GM23338 (cell line): ENCODE measurements around the gene HOXD9. TPM values are rescaled to one million over a fixed set of nuclear protein-coding genes. Genes with fewer than 3 reads are reported as not detected.

Experiments
- ATAC-seq: fragments of 200-7000 bp; cut with Tn5 transposase; 3 replicates; pipeline ENCODE4 v1.9.1; 2020
- DNase-seq: peaks from one replicate; pipeline ENCODE4 v3.0.0-alpha.2; 2015; ENCODE audit warnings: low spot score
- H2AFZ ChIP-seq: fragments of 200-600 bp; sonication (generic); 2 replicates; pipeline ENCODE4 v1.8.0; 2016; ENCODE audit warnings: antibody characterized with exemption, mild to moderate bottlenecking, moderate library complexity
- H3F3A ChIP-seq: fragments of 200-600 bp; sonication (generic); replicated peaks from 2 replicates; pipeline ENCODE4 v1.8.0; 2017; ENCODE audit warnings: antibody characterized with exemption, mixed run types, low read depth
- H3K27ac ChIP-seq: fragments of 200-600 bp; sonication (generic); 2 replicates; pipeline ENCODE4 v1.6.1; 2016; ENCODE audit warnings: low read depth
- H3K27me3 ChIP-seq: fragments of 200-600 bp; sonication (generic); 2 replicates; pipeline ENCODE4 v1.8.0; 2016; ENCODE audit warnings: mild to moderate bottlenecking, mixed run types, moderate library complexity; ENCODE audit not compliant: insufficient read depth
- H3K36me3 ChIP-seq: fragments of 200-600 bp; sonication (generic); 2 replicates; pipeline ENCODE4 v1.8.0; 2016; ENCODE audit warnings: mild to moderate bottlenecking; ENCODE audit not compliant: insufficient read depth
- H3K4me1 ChIP-seq: fragments of 200-600 bp; sonication (generic); 2 replicates; pipeline ENCODE4 v1.8.0; 2016; ENCODE audit warnings: mild to moderate bottlenecking, moderate library complexity; ENCODE audit not compliant: insufficient read depth
- H3K4me2 ChIP-seq: fragments of 200-600 bp; sonication (generic); 2 replicates; pipeline ENCODE4 v1.7.1; 2017; ENCODE audit warnings: mixed run types
- H3K4me3 ChIP-seq: fragments of 200-600 bp; sonication (generic); 2 replicates; pipeline ENCODE4 v1.6.1; 2016; ENCODE audit warnings: mixed run types
- H3K79me2 ChIP-seq: fragments of 200-600 bp; sonication (generic); replicated peaks from 2 replicates; pipeline ENCODE4 v1.8.0; 2017; ENCODE audit warnings: mild to moderate bottlenecking; ENCODE audit not compliant: insufficient read depth
- H3K9me2 ChIP-seq: fragments of 200-600 bp; sonication (generic); 2 replicates; pipeline ENCODE4 v1.8.0; 2017; ENCODE audit not compliant: insufficient read depth
- H4K20me1 ChIP-seq: fragments of 200-600 bp; sonication (generic); replicated peaks from 2 replicates; pipeline ENCODE4 v1.8.0; 2017; ENCODE audit warnings: mild to moderate bottlenecking; ENCODE audit not compliant: insufficient read depth
- H3K27ac Mint-ChIP-seq: 2 replicates; pipeline ENCODE4 v1.8.0; 2020; ENCODE audit warnings: inconsistent platforms, mild to moderate bottlenecking, moderate library complexity, mixed read lengths
- H3K27me3 Mint-ChIP-seq: 3 replicates; pipeline ENCODE4 v1.8.0; 2022; ENCODE audit warnings: low read depth, mild to moderate bottlenecking, moderate library complexity, mixed read lengths, inconsistent platforms; ENCODE audit not compliant: insufficient read depth, poor library complexity
- H3K36me3 Mint-ChIP-seq: 3 replicates; pipeline ENCODE4 v1.8.0; 2021; ENCODE audit warnings: low read depth, mild to moderate bottlenecking, inconsistent platforms, moderate library complexity, mixed read lengths
- H3K4me1 Mint-ChIP-seq: 3 replicates; pipeline ENCODE4 v1.8.0; 2020; ENCODE audit warnings: mild to moderate bottlenecking, inconsistent platforms, mixed read lengths
- H3K4me3 Mint-ChIP-seq: 3 replicates; pipeline ENCODE4 v1.8.0; 2021; ENCODE audit warnings: moderate library complexity, mild to moderate bottlenecking, inconsistent platforms, mixed read lengths
- H3K9me3 Mint-ChIP-seq: 3 replicates; pipeline ENCODE4 v1.8.0; 2020; ENCODE audit warnings: moderate library complexity, mild to moderate bottlenecking, inconsistent platforms, mixed read lengths
- CTCF ChIP-seq, 2 experiments: fragments of 200-600 bp in 1 of 2; sonication (generic) in 1 of 2; conservative IDR thresholded peaks; 2 replicates each; pipeline versions ENCODE4 v1.5.1 to v1.6.1; 2016 to 2017; ENCODE audit warnings: antibody characterized with exemption in 2 of 2, low read depth in 2 of 2, mild to moderate bottlenecking in 2 of 2, moderate library complexity in 1 of 2
- EZH2 ChIP-seq: fragments of 200-600 bp; sonication (generic); IDR thresholded peaks from one replicate; pipeline ENCODE4 v1.8.0; 2017; ENCODE audit warnings: antibody characterized with exemption, mild to moderate bottlenecking, low read depth; ENCODE audit not compliant: unreplicated experiment
- EZH2phosphoT487 ChIP-seq: fragments of 200-600 bp; sonication (generic); IDR thresholded peaks from one replicate; pipeline ENCODE4 v1.8.1; 2018; ENCODE audit warnings: antibody characterized with exemption; ENCODE audit not compliant: unreplicated experiment
- JUNB ChIP-seq: IDR thresholded peaks from one replicate; pipeline ENCODE4 v1.6.1; 2016; ENCODE audit warnings: antibody characterized with exemption; ENCODE audit not compliant: unreplicated experiment
- NANOG ChIP-seq: IDR thresholded peaks from 2 replicates; pipeline ENCODE4 v1.6.1; 2016; ENCODE audit warnings: antibody characterized with exemption, borderline replicate concordance
- POLR2AphosphoS5 ChIP-seq: IDR thresholded peaks from 2 replicates; pipeline ENCODE4 v1.6.1; 2016; ENCODE audit warnings: antibody characterized with exemption, low read depth
- STAT1 ChIP-seq: IDR thresholded peaks from one replicate; pipeline ENCODE4 v1.6.1; 2016; ENCODE audit warnings: antibody characterized with exemption; ENCODE audit not compliant: unreplicated experiment
- ZNF114 ChIP-seq: fragments of 250-450 bp; sonication (Bioruptor Pico); IDR thresholded peaks from 2 replicates; pipeline ENCODE4 v1.5.0; 2020; ENCODE audit warnings: mild to moderate bottlenecking, moderate library complexity
- ZNF462 ChIP-seq: fragments of 250-450 bp; sonication (Bioruptor Pico); IDR thresholded peaks from 2 replicates; pipeline ENCODE4 v1.5.0; 2020; ENCODE audit warnings: mild to moderate bottlenecking, moderate library complexity
- polyA plus RNA-seq: library from polyadenylated mRNA; unstranded; fragments of >200 nt; fragmentation: Nextera tagmentation; extraction: Ambion mirVana; gene quantifications from 2 replicates; pipeline ENCODE4 v1.2.1, GENCODE V29; 2016
- total RNA-seq: library from RNA; depleted of rRNA; stranded (reverse); fragments of >200 nt; shearing (Covaris generic); gene quantifications from 2 replicates; pipeline ENCODE4 v1.2.3, GENCODE V29; 2014
- TF ChIP-seq, protein P1 (sequence below): IDR thresholded peaks from 2 replicates; pipeline ENCODE4 v1.6.1; 2016; ENCODE audit warnings: antibody characterized with exemption

Gene HOXD9
- total and polyA plus RNA-seq, 2 experiments from 2014 or later, result not detected

DNA sequence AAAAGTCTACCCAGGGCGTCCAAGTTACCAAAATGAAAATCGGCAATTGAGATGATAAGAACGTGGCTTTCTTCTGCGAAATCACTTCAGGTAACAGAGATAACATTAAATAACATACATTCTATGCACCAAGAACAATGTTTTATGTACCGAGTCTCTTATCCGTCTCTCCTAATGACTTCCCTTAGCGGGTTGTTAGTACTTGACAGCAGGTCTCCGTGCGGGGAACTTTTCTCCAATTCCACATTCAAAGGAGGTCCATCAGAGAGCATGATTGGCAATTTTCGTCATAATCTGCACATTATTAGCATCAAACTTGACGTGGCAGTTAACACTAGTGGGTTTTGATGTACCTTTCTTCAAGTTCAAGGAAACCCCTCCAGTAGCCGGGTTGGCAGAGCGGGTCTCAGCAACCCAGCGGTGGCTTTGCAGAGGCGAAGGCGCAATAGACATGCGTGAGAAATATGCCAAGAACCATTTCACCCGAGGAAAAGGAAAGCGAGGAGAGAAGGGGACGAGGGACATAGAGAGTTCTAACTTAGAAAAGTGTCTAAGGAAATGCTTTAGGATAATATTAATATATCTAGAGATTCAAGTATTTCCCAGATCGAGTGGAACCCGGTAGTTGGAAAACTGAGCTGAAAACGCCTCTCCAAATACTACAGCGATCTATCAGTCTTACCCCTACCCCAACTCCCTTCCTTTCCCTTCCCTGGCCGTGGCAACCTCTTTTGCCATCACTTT lies 43.8 kb upstream of the HOXD9 start:
- Histone ChIP-seq H2AFZ (peak overlapping the region; percentile 98), H4K20me1 (peaks cover 46% of the 10 kb centered on the region), H3K79me2 (no peaks in the 10 kb centered on the region), H3K27me3 (peaks cover 98% of the 10 kb centered on the region), H3K4me3 (peak overlapping the region; percentile 58), H3F3A (peaks cover 32% of the 10 kb centered on the region), H3K4me2 (peak overlapping the region; percentile 91), H3K27ac (no peak overlapping the region), H3K4me1 (peaks cover 37% of the 10 kb centered on the region), H3K36me3 (no peaks in the 10 kb centered on the region), H3K9me2 (no peaks in the 10 kb centered on the region)
- TF ChIP-seq NANOG, result no peak
- TF ChIP-seq EZH2phosphoT487, result peak; percentile 68
- TF ChIP-seq STAT1, result no peak
- peak; percentile 82 for TF ChIP-seq EZH2
- DNase-seq (no peak), ATAC-seq (no peak)
- Mint-ChIP-seq H3K27me3 (peaks cover 96% of the 10 kb centered on the region), H3K36me3 (peaks cover 4% of the 10 kb centered on the region; the same call in 1 of the 3 replicates), H3K9me3 (peaks cover 9% of the 10 kb centered on the region; the same call in 2 of the 3 replicates), H3K4me3 (peak overlapping the region; percentile 68), H3K4me1 (peaks cover 33% of the 10 kb centered on the region), H3K27ac (no peak overlapping the region)

DNA sequence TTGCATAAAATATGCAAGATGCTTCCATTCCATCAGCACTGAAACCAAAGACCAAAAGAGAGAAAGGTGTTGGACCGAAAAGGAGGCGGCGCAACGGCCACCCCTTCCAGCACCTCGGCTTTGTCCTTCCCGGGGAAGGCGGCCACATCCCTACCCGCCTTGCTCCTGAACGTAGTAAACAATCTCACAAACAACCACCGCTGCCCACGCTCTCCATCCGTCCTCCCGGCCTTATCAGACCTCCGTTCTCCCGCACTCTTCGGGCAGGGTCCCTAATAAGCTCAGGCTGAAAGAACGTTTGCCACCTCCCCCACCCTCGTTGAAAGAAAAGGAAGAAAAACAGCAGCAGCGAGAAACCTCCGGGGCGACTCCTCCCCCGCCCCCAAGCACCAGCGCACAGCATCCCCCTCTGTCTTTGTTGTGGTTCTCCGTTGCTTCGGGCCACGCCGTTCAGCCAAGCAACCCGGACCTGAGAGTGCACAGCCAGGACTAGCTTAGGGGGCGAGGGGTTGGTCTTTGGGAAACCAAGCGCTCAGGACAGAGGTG lies 43.2 kb upstream of the HOXD9 start:
- Mint-ChIP-seq H3K27ac (no peak overlapping the region), H3K27me3 (peaks cover 96% of the 10 kb centered on the region), H3K4me1 (peaks cover 38% of the 10 kb centered on the region), H3K36me3 (peaks cover 4% of the 10 kb centered on the region; the same call in 1 of the 3 replicates), H3K4me3 (peak overlapping the region; percentile 68), H3K9me3 (peaks cover 9% of the 10 kb centered on the region; the same call in 2 of the 3 replicates)
- H3K27me3 ChIP-seq, result peaks cover 98% of the 10 kb centered on the region
- H3K36me3 ChIP-seq, result no peaks in the 10 kb centered on the region
- peaks cover 37% of the 10 kb centered on the region for H3K4me1 ChIP-seq
- H3K9me2 ChIP-seq, result no peaks in the 10 kb centered on the region
- peaks cover 32% of the 10 kb centered on the region for H3F3A ChIP-seq
- DNase-seq, result peak; percentile 70
- H2AFZ ChIP-seq, result peak overlapping the region; percentile 98
- H3K4me2 ChIP-seq, result peak overlapping the region; percentile 91
- no peaks in the 10 kb centered on the region for H3K79me2 ChIP-seq
- H4K20me1 ChIP-seq, result peaks cover 49% of the 10 kb centered on the region
- peak overlapping the region; percentile 58 for H3K4me3 ChIP-seq
- no peak overlapping the region for H3K27ac ChIP-seq
- peak; percentile 31 for ATAC-seq
- no peak for TF ChIP-seq JUNB
- TF ChIP-seq NANOG, result no peak
- TF ChIP-seq, protein P1, sequence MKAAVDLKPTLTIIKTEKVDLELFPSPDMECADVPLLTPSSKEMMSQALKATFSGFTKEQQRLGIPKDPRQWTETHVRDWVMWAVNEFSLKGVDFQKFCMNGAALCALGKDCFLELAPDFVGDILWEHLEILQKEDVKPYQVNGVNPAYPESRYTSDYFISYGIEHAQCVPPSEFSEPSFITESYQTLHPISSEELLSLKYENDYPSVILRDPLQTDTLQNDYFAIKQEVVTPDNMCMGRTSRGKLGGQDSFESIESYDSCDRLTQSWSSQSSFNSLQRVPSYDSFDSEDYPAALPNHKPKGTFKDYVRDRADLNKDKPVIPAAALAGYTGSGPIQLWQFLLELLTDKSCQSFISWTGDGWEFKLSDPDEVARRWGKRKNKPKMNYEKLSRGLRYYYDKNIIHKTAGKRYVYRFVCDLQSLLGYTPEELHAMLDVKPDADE, result no peak
- no peak for TF ChIP-seq ZNF114 (CRISPR knock-in tag)
- TF ChIP-seq EZH2, result peak; percentile 84
- no peak for TF ChIP-seq ZNF462 (CRISPR knock-in tag)
- no peak for TF ChIP-seq CTCF (conservative IDR thresholded peaks at IDR 0.05; ENCODE audit: low read depth in 2 of 2)
- no peak for TF ChIP-seq POLR2AphosphoS5
